ENCODE results near the gene CCDC158.

GRCh38 chr4:76380561-76380960 lies 40.4 kb downstream of the CCDC158 start:
- peak; percentile 19; the same call in 1 of the 2 replicates for TF ChIP-seq POLR2AphosphoS5 (IDR thresholded peaks at IDR 0.05; ENCODE audit: low read depth)
- TF ChIP-seq EZH2 (IDR thresholded peaks at IDR 0.05; ENCODE audit: low read depth, unreplicated experiment) = no peak
- TF ChIP-seq, protein P1, sequence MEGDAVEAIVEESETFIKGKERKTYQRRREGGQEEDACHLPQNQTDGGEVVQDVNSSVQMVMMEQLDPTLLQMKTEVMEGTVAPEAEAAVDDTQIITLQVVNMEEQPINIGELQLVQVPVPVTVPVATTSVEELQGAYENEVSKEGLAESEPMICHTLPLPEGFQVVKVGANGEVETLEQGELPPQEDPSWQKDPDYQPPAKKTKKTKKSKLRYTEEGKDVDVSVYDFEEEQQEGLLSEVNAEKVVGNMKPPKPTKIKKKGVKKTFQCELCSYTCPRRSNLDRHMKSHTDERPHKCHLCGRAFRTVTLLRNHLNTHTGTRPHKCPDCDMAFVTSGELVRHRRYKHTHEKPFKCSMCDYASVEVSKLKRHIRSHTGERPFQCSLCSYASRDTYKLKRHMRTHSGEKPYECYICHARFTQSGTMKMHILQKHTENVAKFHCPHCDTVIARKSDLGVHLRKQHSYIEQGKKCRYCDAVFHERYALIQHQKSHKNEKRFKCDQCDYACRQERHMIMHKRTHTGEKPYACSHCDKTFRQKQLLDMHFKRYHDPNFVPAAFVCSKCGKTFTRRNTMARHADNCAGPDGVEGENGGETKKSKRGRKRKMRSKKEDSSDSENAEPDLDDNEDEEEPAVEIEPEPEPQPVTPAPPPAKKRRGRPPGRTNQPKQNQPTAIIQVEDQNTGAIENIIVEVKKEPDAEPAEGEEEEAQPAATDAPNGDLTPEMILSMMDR (conservative IDR thresholded peaks at IDR 0.05; ENCODE audit: low read depth in 2 of 2) = no peak
- TF ChIP-seq EZH2phosphoT487 (IDR thresholded peaks at IDR 0.05; ENCODE audit: unreplicated experiment) = no peak
- TF ChIP-seq, protein P2, sequence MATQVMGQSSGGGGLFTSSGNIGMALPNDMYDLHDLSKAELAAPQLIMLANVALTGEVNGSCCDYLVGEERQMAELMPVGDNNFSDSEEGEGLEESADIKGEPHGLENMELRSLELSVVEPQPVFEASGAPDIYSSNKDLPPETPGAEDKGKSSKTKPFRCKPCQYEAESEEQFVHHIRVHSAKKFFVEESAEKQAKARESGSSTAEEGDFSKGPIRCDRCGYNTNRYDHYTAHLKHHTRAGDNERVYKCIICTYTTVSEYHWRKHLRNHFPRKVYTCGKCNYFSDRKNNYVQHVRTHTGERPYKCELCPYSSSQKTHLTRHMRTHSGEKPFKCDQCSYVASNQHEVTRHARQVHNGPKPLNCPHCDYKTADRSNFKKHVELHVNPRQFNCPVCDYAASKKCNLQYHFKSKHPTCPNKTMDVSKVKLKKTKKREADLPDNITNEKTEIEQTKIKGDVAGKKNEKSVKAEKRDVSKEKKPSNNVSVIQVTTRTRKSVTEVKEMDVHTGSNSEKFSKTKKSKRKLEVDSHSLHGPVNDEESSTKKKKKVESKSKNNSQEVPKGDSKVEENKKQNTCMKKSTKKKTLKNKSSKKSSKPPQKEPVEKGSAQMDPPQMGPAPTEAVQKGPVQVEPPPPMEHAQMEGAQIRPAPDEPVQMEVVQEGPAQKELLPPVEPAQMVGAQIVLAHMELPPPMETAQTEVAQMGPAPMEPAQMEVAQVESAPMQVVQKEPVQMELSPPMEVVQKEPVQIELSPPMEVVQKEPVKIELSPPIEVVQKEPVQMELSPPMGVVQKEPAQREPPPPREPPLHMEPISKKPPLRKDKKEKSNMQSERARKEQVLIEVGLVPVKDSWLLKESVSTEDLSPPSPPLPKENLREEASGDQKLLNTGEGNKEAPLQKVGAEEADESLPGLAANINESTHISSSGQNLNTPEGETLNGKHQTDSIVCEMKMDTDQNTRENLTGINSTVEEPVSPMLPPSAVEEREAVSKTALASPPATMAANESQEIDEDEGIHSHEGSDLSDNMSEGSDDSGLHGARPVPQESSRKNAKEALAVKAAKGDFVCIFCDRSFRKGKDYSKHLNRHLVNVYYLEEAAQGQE (IDR thresholded peaks at IDR 0.05; ENCODE audit: unreplicated experiment) = no peak
- TF ChIP-seq CREB1 (CRISPR knock-in tag; IDR thresholded peaks at IDR 0.05; ENCODE audit: low read depth) = no peak
- no peak for TF ChIP-seq ZNF114 (CRISPR knock-in tag; IDR thresholded peaks at IDR 0.05)
- no peak for TF ChIP-seq JUNB (IDR thresholded peaks at IDR 0.05; ENCODE audit: unreplicated experiment)
- TF ChIP-seq ZNF331 (CRISPR knock-in tag; IDR thresholded peaks at IDR 0.05; ENCODE audit: low read depth) = no peak
- TF ChIP-seq, protein P3, sequence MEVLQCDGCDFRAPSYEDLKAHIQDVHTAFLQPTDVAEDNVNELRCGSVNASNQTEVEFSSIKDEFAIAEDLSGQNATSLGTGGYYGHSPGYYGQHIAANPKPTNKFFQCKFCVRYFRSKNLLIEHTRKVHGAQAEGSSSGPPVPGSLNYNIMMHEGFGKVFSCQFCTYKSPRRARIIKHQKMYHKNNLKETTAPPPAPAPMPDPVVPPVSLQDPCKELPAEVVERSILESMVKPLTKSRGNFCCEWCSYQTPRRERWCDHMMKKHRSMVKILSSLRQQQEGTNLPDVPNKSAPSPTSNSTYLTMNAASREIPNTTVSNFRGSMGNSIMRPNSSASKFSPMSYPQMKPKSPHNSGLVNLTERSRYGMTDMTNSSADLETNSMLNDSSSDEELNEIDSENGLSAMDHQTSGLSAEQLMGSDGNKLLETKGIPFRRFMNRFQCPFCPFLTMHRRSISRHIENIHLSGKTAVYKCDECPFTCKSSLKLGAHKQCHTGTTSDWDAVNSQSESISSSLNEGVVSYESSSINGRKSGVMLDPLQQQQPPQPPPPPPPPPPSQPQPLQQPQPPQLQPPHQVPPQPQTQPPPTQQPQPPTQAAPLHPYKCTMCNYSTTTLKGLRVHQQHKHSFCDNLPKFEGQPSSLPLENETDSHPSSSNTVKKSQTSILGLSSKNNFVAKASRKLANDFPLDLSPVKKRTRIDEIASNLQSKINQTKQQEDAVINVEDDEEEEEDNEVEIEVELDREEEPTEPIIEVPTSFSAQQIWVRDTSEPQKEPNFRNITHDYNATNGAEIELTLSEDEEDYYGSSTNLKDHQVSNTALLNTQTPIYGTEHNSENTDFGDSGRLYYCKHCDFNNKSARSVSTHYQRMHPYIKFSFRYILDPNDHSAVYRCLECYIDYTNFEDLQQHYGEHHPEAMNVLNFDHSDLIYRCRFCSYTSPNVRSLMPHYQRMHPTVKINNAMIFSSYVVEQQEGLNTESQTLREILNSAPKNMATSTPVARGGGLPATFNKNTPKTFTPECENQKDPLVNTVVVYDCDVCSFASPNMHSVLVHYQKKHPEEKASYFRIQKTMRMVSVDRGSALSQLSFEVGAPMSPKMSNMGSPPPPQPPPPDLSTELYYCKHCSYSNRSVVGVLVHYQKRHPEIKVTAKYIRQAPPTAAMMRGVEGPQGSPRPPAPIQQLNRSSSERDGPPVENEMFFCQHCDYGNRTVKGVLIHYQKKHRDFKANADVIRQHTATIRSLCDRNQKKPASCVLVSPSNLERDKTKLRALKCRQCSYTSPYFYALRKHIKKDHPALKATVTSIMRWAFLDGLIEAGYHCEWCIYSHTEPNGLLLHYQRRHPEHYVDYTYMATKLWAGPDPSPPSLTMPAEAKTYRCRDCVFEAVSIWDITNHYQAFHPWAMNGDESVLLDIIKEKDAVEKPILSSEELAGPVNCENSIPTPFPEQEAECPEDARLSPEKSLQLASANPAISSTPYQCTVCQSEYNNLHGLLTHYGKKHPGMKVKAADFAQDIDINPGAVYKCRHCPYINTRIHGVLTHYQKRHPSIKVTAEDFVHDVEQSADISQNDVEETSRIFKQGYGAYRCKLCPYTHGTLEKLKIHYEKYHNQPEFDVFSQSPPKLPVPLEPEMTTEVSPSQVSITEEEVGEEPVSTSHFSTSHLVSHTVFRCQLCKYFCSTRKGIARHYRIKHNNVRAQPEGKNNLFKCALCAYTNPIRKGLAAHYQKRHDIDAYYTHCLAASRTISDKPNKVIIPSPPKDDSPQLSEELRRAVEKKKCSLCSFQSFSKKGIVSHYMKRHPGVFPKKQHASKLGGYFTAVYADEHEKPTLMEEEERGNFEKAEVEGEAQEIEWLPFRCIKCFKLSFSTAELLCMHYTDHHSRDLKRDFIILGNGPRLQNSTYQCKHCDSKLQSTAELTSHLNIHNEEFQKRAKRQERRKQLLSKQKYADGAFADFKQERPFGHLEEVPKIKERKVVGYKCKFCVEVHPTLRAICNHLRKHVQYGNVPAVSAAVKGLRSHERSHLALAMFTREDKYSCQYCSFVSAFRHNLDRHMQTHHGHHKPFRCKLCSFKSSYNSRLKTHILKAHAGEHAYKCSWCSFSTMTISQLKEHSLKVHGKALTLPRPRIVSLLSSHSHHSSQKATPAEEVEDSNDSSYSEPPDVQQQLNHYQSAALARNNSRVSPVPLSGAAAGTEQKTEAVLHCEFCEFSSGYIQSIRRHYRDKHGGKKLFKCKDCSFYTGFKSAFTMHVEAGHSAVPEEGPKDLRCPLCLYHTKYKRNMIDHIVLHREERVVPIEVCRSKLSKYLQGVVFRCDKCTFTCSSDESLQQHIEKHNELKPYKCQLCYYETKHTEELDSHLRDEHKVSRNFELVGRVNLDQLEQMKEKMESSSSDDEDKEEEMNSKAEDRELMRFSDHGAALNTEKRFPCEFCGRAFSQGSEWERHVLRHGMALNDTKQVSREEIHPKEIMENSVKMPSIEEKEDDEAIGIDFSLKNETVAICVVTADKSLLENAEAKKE (CRISPR knock-in tag; IDR thresholded peaks at IDR 0.05) = no peak
- TF ChIP-seq, protein P4, sequence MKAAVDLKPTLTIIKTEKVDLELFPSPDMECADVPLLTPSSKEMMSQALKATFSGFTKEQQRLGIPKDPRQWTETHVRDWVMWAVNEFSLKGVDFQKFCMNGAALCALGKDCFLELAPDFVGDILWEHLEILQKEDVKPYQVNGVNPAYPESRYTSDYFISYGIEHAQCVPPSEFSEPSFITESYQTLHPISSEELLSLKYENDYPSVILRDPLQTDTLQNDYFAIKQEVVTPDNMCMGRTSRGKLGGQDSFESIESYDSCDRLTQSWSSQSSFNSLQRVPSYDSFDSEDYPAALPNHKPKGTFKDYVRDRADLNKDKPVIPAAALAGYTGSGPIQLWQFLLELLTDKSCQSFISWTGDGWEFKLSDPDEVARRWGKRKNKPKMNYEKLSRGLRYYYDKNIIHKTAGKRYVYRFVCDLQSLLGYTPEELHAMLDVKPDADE (IDR thresholded peaks at IDR 0.05) = no peak
